Large intestine (tissue), 3 donors: Measurements from ENCODE around the gene PRPF40B. TPM values are rescaled to one million over a fixed set of nuclear protein-coding genes. Genes with fewer than 3 reads are reported as not detected.

Experiments used
- DNase-seq, 2 donors: peaks; one replicate each; pipeline versions ENCODE4 v3.0.0 to v3.0.0-alpha.2; 2013
- H3K27ac ChIP-seq: one replicate; pipeline ENCODE4 v1.5.1; 2013; ENCODE audit warnings: low read length
- H3K27me3 ChIP-seq: 2 replicates; pipeline ENCODE4 v1.6.1; 2013; ENCODE audit warnings: low read length; ENCODE audit not compliant: control insufficient read depth, insufficient read depth
- H3K36me3 ChIP-seq: 2 replicates; pipeline ENCODE4 v1.6.1; 2013; ENCODE audit warnings: low read length; ENCODE audit not compliant: control insufficient read depth, insufficient read depth
- H3K4me1 ChIP-seq: one replicate; pipeline ENCODE4 v1.6.1; 2013; ENCODE audit warnings: low read length; ENCODE audit not compliant: control insufficient read depth, insufficient read depth
- H3K4me3 ChIP-seq: one replicate; pipeline ENCODE4 v1.5.1; 2013; ENCODE audit warnings: low read length
- H3K9me3 ChIP-seq: one replicate; pipeline ENCODE4 v1.6.1; 2013; ENCODE audit warnings: mild to moderate bottlenecking, low read depth, low read length, moderate library complexity; ENCODE audit not compliant: control insufficient read depth
- WGBS: methylation state at CpG from one replicate; pipeline ENCODE4 v1.1.5; 2013; ENCODE audit warnings: low lambda C conversion rate; ENCODE audit not compliant: insufficient coverage; 5-methylcytosine and 5-hydroxymethylcytosine counted together
- polyA plus RNA-seq: library from polyadenylated mRNA; unstranded; fragments of 120-200 nt; gene quantifications from one replicate; pipeline ENCODE4 v1.2.1, GENCODE V29; 2013

Gene PRPF40B
- polyA plus RNA-seq, 1 donor: 19.0 TPM

GRCh38 chr12:49687941-49688340 lies 64.6 kb downstream of the PRPF40B start:
- Histone ChIP-seq H3K27me3 (no peaks in the 10 kb centered on the region), H3K4me1 (peaks cover 2% of the 10 kb centered on the region), H3K4me3 (no peak overlapping the region), H3K27ac (no peak overlapping the region), H3K36me3 (no peaks in the 10 kb centered on the region), H3K9me3 (no peaks in the 10 kb centered on the region)
- no peak for DNase-seq
- no CpG with 5 or more reads among the region's 2 CpGs for WGBS

DNA sequence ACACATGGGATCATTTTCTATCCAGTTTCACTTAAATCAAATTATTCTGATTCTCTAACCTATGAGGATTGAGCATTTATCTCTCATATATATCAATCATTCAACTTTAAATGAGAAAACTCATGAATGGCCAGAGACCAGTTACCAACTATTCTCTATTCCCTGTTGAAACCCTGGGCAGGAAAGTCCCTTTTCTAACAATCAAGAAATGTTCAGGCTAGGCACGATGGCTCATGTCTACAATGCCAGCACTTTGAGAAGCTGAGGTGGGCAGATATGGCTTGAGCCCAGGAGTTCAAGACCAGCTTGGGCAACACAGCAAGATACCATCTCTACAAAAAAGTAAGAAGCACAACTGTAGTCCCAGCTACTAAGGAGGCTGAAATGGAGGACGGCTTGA lies 65.9 kb downstream of the PRPF40B start:
- H3K27me3 ChIP-seq: no peaks in the 10 kb centered on the region
- DNase-seq: no peak
- no peaks in the 10 kb centered on the region for H3K36me3 ChIP-seq
- H3K27ac ChIP-seq: no peak overlapping the region
- no peaks in the 10 kb centered on the region for H3K9me3 ChIP-seq
- peaks cover 2% of the 10 kb centered on the region for H3K4me1 ChIP-seq
- H3K4me3 ChIP-seq: no peak overlapping the region
- 100% methylated on average over 1 of the region's 2 CpGs for WGBS

DNA sequence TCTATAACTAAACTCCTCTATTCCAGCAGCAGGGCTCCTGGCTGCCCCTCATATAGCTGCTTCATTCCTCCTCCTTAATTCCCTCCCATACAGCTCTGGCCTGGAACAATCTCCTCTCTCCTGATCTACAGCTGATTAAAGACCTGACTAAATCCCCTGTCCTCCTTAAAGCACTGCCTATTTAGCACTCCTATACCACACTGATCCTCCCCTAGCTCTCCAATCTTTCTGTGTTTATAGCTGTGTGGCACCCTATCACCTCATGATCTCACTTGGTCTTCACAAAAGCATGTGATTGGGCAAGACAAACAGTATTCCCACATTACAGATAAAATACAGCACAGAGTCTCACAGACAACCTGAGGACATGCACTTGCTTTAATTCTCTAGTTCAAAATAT lies 66.4 kb downstream of the PRPF40B start:
- DNase-seq: no peak
- Histone ChIP-seq H3K4me3 (no peak overlapping the region), H3K27me3 (no peaks in the 10 kb centered on the region), H3K9me3 (no peaks in the 10 kb centered on the region), H3K27ac (no peak overlapping the region), H3K4me1 (peaks cover 2% of the 10 kb centered on the region), H3K36me3 (no peaks in the 10 kb centered on the region)

DNA sequence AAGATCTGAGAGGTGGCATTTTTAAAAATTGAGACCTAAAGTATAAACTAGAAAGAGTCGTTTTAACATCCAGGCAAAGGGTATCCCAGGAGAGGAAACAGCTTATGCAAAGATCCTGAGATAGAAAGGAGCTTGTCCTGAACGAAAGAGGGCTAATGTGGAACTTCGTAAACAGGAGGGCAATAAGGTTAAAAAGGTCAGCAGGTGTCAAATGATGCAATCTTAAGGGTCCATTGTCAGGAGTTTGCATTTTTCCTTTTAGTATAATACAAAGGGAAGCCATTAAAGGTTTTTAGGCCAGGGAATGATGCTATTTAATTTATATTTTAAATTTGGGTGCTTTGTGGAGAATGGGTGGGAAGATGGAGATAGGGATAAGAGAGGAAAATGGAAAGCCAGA lies 69.5 kb downstream of the PRPF40B start:
- no peak for DNase-seq
- Histone ChIP-seq H3K4me1 (no peaks in the 10 kb centered on the region), H3K27ac (no peak overlapping the region), H3K9me3 (no peaks in the 10 kb centered on the region), H3K4me3 (no peak overlapping the region), H3K27me3 (no peaks in the 10 kb centered on the region), H3K36me3 (no peaks in the 10 kb centered on the region)
- no CpG with 5 or more reads among the region's 3 CpGs for WGBS

DNA sequence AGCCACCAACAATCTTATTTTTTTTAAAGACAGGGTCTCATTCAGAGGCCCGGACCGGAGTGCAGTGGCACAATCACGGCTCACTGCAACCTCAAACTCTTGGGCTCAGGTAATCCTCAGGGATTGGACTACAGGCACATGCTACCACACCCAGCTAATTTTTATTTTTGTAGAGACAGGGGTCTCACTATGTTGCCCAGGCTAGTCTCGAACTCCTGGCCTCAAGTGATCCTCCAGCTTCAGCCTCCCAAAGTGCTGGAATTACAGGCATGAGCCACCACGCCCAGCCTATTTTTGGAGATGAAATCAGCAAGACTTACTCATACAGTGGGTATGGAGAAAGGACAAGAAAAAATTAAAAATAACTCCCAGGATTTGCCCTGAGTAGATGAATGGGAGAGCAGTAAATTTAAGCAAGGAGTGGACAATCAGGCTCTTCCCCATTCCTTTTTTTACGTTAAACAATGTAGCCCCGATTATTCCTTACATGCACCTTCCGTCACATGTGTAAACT lies 70.6 kb downstream of the PRPF40B start:
- Histone ChIP-seq H3K9me3 (no peaks in the 10 kb centered on the region), H3K27me3 (peaks cover 2% of the 10 kb centered on the region), H3K4me1 (peaks cover 4% of the 10 kb centered on the region), H3K36me3 (no peaks in the 10 kb centered on the region), H3K4me3 (no peak overlapping the region), H3K27ac (no peak overlapping the region)
- no peak for DNase-seq
- WGBS: no CpG with 5 or more reads among the region's 8 CpGs

Other genes starting within 250 kb of the PRPF40B start
- gene KCNH3, start 84.5 kb upstream of the PRPF40B start, polyA plus RNA-seq: 2.2 TPM
- 54.7 TPM for gene MCRS1, start 55.4 kb upstream of the PRPF40B start, polyA plus RNA-seq
- gene FAM186B, start 17.9 kb upstream of the PRPF40B start, polyA plus RNA-seq: 0.91 TPM
- gene FMNL3, start 83.8 kb downstream of the PRPF40B start, polyA plus RNA-seq: 10.2 TPM
- gene TMBIM6, start 118.0 kb downstream of the PRPF40B start, polyA plus RNA-seq: 616 TPM
- gene NCKAP5L, start 204.9 kb downstream of the PRPF40B start, polyA plus RNA-seq: 9.7 TPM
- 6.1 TPM for gene BCDIN3D, start 219.5 kb downstream of the PRPF40B start, polyA plus RNA-seq